NCI-H748 (cell line): Measurements from ENCODE around the gene ARL6IP5.

ENCODE experiments used
- DNase-seq: peaks from one replicate; lab custom pipeline; 2025; ENCODE audit not compliant: unreplicated experiment; lab: John Stamatoyannopoulos, UW

The ARL6IP5 gene, protein sequence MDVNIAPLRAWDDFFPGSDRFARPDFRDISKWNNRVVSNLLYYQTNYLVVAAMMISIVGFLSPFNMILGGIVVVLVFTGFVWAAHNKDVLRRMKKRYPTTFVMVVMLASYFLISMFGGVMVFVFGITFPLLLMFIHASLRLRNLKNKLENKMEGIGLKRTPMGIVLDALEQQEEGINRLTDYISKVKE

GRCh38 chr3:69084326-69085167 lies at the start of gene ARL6IP5:
ARL6IP5 (plus strand) TSS chr3:69084937; CDS start chr3:69085048, 111 bp downstream.
- peak; percentile 87 for DNase-seq

- no peak for DNase-seq
These were observed 40.1 kb upstream of the ARL6IP5 start for GRCh38 chr3:69044608-69045007.

DNA sequence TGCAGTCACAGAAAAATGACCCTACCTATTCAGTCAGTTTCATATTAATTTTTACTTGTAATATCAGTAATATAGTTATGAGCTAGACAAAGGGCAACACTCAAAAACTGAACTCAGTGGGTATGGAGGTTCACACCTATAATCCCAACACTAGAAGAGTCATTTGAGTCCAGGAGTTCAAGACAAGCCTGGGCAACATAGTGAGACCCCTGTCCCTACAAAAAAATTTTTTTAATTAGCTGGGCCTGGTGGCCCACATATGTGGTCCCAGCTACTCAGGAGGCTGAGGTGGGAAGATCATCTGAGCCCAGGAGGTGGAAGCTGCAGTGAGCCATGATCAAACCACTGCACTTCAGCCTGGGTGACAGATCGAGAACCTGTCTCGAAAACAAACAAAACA lies 35.7 kb upstream of the ARL6IP5 start:
- no peak for DNase-seq

GRCh38 chr3:69051756-69052471 lies 32.8 kb upstream of the ARL6IP5 start, which contains the start of gene TMF1:
TMF1 (minus strand) TSS chr3:69052333; CDS start chr3:69052086, 247 bp downstream.
- no peak for DNase-seq

- no peak for DNase-seq
These were observed 32.3 kb upstream of the ARL6IP5 start for GRCh38 chr3:69052472-69052898.

- no peak for DNase-seq
These were observed 26.4 kb upstream of the ARL6IP5 start for GRCh38 chr3:69058180-69058946.

GRCh38 chr3:69058947-69059224 lies 25.9 kb upstream of the ARL6IP5 start:
- DNase-seq = no peak

DNA sequence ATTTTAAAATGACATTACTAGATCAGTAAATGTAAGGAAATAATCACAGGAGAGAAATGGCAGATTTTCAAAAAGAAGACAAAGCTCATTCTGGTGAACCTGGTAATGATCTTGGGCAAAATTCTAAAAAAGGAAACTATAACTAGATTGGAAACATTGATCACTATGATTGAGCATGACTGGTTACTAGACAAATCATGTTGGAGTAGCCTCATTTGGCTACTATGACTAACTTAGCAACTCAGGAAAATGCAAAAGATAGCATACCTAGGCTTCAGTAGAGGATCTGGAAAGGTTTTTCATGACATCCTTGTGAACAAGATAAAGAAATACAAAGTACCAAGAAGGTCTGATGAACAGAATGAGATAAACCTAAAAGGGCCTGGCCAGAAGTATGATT lies 25.0 kb upstream of the ARL6IP5 start:
- DNase-seq = no peak

DNA sequence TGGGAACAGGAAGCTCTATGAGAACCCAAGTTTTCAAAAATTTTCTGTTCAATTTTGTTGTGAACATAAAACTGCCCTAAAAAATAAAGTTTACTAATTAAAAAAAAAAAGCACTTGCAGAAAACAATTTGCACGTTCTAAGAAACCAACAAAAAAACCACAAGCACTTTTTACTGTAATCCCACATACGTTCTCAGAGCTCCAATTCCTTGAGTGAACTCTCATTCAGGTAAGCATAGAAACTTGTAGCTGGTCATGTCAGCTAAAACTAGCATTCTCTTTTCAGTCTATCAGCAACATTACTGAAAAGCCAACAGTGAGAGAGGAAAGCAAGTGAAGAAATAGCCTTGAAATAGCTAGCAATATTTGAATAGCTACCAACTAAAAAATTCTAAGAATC lies 21.1 kb upstream of the ARL6IP5 start:
- no peak for DNase-seq

GRCh38 chr3:69065318-69065964 lies 19.3 kb upstream of the ARL6IP5 start:
- no peak for DNase-seq

- DNase-seq = no peak
These were observed 18.6 kb upstream of the ARL6IP5 start for GRCh38 chr3:69066121-69066520.

DNA sequence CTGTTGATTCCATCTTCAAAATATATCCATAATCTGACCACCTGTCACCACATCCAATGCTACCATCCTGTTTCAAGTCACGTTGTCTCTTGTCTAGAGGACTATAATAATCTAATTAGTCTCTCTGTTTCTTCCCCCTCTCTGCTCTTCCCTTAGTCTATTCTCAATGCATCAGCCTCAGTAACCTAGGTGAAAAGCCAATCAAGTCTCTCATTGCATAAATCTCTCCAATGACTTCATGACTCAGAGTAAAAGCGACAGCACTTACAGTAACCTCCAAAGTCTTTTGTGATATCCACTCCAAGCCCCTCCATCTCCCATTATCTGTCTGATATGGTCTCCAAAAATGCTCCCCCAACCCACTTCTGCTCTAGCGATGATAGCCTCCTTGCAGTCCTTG lies 11.8 kb upstream of the ARL6IP5 start:
- no peak for DNase-seq

- peak; percentile 9 for DNase-seq
These were observed 5.2 kb upstream of the ARL6IP5 start for GRCh38 chr3:69079269-69080159.

GRCh38 chr3:69080233-69080920 lies 4.4 kb upstream of the ARL6IP5 start, which contains the start of gene UBA3:
UBA3 (minus strand) TSS chr3:69080365; CDS start chr3:69080353, 12 bp downstream.
- DNase-seq = peak; percentile 88

DNA sequence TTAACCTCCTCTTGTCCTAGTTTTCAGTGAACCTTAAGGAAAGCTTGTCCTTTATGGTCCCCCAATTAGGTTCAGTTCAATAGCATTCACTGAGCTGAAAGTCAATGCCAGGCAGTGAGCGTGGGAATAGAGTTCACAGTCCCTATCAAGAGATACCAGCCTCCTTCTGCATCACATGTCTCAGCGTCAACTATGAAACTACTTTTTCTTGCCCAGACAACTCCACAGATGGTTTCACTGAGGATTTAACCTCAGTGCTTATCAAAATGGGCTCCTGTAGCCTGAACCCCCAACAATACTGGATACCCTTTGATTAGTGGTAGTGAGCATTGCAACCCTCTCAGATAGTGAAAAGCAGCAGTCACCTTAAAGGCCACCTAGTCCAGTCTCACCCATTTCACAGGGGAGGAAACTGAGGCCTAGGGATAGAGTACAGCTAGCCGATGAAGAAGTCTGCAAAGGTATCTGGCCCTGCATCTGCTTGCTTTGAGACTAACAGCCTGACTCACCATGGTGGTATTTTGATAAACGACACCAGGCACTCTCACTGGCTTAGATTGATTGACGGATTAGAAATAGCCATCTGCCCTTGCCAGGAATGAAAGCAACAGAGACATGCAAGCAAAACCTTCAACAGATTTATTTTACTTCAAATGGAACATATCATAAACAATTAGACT lies 3.0 kb upstream of the ARL6IP5 start:
- no peak for DNase-seq

- no peak for DNase-seq
These were observed 2.4 kb upstream of the ARL6IP5 start for GRCh38 chr3:69082361-69082760.

GRCh38 chr3:69082805-69083204 lies 1.9 kb upstream of the ARL6IP5 start:
- DNase-seq = no peak

GRCh38 chr3:69085168-69085832 lies 563 bp downstream of the ARL6IP5 start:
- peak; percentile 24 for DNase-seq
